ENCODE measurements around the gene CREBBP.

DNA sequence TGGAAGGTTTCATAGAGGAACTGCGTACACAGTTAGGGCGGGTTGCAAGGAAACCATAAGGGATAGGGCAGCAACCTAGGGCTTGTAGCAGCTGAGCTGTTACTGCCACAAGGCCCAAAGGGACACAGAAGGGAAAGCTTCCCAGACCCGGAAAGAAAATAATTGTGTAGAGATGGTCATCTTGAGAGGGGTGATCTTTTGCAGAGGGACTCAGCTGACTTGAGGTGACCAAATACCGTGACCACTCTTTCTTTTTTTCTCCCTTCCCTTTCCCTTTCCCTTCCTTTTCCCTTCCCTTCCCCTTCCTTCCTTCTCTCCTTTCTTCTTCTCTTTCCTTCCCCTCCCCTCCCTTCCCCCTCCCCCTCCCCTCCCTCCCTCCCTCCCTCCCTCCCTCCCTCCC lies 8.5 kb upstream of the CREBBP start:
- TF ChIP-seq, protein P1, sequence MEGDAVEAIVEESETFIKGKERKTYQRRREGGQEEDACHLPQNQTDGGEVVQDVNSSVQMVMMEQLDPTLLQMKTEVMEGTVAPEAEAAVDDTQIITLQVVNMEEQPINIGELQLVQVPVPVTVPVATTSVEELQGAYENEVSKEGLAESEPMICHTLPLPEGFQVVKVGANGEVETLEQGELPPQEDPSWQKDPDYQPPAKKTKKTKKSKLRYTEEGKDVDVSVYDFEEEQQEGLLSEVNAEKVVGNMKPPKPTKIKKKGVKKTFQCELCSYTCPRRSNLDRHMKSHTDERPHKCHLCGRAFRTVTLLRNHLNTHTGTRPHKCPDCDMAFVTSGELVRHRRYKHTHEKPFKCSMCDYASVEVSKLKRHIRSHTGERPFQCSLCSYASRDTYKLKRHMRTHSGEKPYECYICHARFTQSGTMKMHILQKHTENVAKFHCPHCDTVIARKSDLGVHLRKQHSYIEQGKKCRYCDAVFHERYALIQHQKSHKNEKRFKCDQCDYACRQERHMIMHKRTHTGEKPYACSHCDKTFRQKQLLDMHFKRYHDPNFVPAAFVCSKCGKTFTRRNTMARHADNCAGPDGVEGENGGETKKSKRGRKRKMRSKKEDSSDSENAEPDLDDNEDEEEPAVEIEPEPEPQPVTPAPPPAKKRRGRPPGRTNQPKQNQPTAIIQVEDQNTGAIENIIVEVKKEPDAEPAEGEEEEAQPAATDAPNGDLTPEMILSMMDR (IDR thresholded peaks at IDR 0.05) = no peak
- TF ChIP-seq POLR2A (IDR thresholded peaks at IDR 0.05) = no peak

All from upper lobe of left lung (tissue), 4 donors.